Left ventricle myocardium inferior (tissue), 1 donor: ENCODE measurements around the gene NDC1. TPM values are rescaled to one million over a fixed set of nuclear protein-coding genes. Genes with fewer than 3 reads are reported as not detected.

Experiments
- DNase-seq: peaks from one replicate; pipeline ENCODE4 v3.0.0-alpha.2; 2020
- H3K27ac ChIP-seq: fragments of 200-600 bp; replicated peaks from 2 replicates; pipeline ENCODE4 v1.8.0; 2021
- H3K27me3 ChIP-seq: fragments of 200-600 bp; 2 replicates; pipeline ENCODE4 v1.8.0; 2021; ENCODE audit warnings: low read depth
- H3K36me3 ChIP-seq: fragments of 200-600 bp; 2 replicates; pipeline ENCODE4 v1.8.0; 2021
- H3K4me1 ChIP-seq: fragments of 200-600 bp; 2 replicates; pipeline ENCODE4 v1.8.0; 2021
- H3K4me3 ChIP-seq: fragments of 200-600 bp; 2 replicates; pipeline ENCODE4 v1.8.0; 2021; ENCODE audit warnings: mild to moderate bottlenecking, moderate library complexity
- H3K9me3 ChIP-seq: fragments of 200-600 bp; replicated peaks from 2 replicates; pipeline ENCODE4 v1.8.0; 2021
- intact Hi-C: fragments of 100-400 bp; cut with micrococcal nuclease; formaldehyde crosslinking; loops from one replicate; pipeline ENCODE4 v1.11.0; 2022
- total RNA-seq: library from RNA; stranded (reverse); fragmentation: NEBNext Ultra II Directional; extraction: Animal tissue kit (Norgen Biotek cat#: 25700); gene quantifications from one replicate; pipeline ENCODE4 v1.2.1, GENCODE V29; 2021
- TF ChIP-seq, protein P1 (sequence below): fragments of 200-600 bp; IDR thresholded peaks from 2 replicates; pipeline ENCODE4 v1.8.0; 2021; ENCODE audit warnings: antibody characterized with exemption, mild to moderate bottlenecking, borderline replicate concordance
- donor health status: DM: no; HTN: yes; CAD: no; lungs with severe emphysema.

Gene NDC1
- total RNA-seq, 1 donor from 2014 or later = 5.7 TPM

DNA sequence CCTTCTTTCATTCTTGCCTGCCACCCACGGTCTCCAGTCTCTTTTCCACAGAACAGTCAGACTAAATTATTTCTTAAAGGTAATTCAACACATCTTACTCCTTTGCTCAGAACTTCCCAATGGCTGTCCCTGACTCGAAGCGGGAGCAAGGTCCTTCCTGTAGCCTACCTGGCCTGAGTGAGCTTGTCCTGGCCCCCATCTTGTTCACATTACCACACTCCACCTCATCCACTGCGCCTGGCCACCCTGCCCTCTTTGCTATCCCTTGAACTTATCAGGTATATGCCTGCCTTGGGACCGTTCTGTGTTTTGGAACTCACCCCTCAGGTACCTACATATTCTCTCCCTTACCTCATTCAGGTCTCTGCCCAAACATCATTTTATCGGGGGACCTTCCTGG is 85.8 kb downstream of the NDC1 start:
- no peaks in the 10 kb centered on the region for H3K9me3 ChIP-seq
- no peak overlapping the region for H3K27ac ChIP-seq
- H3K4me1 ChIP-seq = no peaks in the 10 kb centered on the region
- DNase-seq = no peak
- TF ChIP-seq, protein P1, sequence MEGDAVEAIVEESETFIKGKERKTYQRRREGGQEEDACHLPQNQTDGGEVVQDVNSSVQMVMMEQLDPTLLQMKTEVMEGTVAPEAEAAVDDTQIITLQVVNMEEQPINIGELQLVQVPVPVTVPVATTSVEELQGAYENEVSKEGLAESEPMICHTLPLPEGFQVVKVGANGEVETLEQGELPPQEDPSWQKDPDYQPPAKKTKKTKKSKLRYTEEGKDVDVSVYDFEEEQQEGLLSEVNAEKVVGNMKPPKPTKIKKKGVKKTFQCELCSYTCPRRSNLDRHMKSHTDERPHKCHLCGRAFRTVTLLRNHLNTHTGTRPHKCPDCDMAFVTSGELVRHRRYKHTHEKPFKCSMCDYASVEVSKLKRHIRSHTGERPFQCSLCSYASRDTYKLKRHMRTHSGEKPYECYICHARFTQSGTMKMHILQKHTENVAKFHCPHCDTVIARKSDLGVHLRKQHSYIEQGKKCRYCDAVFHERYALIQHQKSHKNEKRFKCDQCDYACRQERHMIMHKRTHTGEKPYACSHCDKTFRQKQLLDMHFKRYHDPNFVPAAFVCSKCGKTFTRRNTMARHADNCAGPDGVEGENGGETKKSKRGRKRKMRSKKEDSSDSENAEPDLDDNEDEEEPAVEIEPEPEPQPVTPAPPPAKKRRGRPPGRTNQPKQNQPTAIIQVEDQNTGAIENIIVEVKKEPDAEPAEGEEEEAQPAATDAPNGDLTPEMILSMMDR = no peak
- no peak overlapping the region for H3K4me3 ChIP-seq
- H3K36me3 ChIP-seq = no peaks in the 10 kb centered on the region
- no peaks in the 10 kb centered on the region for H3K27me3 ChIP-seq
- intact Hi-C loops = loop anchor here (5.0 kb wide), 1 partner anchor 265 kb away; no protein-coding TSS in a partner anchor

DNA sequence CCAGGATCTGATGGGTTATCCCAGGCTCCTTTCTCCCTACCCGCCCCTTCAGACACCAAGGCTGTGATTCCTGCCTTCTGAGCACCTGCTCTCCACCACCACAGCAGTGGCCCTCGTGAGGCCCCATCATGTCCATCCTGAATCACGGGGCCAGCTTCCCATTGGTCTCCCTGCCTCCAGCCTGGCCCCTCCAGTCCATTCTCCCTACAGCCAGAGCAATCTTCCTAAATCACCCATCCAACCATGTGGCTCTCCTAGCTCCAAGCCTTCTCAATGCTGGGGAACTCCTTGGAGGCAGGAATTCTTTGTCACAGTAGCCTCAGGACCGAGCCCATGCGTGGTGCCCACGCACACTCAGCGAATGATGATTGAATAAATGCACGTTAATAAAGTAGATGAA is 90.3 kb downstream of the NDC1 start:
- TF ChIP-seq, protein P1 = no peak
- Histone ChIP-seq H3K27ac (no peak overlapping the region), H3K4me1 (no peaks in the 10 kb centered on the region), H3K9me3 (peaks cover 2% of the 10 kb centered on the region), H3K36me3 (no peaks in the 10 kb centered on the region), H3K27me3 (peaks cover 37% of the 10 kb centered on the region), H3K4me3 (no peak overlapping the region)
- intact Hi-C loops = no loop called here
- no peak for DNase-seq

DNA sequence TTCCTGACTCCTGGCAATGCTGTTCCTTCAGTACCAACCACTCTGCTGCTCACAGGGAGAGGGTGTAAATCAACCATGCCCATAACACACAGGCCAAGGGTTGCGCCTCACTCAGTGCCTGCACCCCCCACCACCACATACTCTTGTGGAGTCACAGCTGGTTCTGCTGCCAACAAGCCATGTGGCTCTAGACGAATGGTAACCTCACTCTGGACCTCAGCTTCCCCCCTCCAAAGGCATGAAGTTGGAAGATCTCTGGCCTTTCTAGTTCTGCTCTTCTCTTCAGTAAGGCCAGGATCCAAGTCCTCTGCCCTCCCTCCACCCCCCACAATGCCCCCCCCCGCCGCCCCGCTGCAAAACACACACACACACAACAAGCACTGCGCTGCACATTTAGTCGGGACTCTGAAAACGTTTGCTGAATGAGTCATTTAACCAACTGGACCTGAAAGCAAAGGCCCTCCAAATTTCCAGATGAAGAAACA is 97.4 kb downstream of the NDC1 start:
- peaks cover 100% of the 10 kb centered on the region for H3K27me3 ChIP-seq
- TF ChIP-seq, protein P1 = no peak
- peaks cover 24% of the 10 kb centered on the region for H3K4me1 ChIP-seq
- intact Hi-C loops = no loop called here
- no peak for DNase-seq
- no peak overlapping the region for H3K4me3 ChIP-seq
- H3K36me3 ChIP-seq = no peaks in the 10 kb centered on the region
- H3K27ac ChIP-seq = no peak overlapping the region
- peaks cover 5% of the 10 kb centered on the region for H3K9me3 ChIP-seq

DNA sequence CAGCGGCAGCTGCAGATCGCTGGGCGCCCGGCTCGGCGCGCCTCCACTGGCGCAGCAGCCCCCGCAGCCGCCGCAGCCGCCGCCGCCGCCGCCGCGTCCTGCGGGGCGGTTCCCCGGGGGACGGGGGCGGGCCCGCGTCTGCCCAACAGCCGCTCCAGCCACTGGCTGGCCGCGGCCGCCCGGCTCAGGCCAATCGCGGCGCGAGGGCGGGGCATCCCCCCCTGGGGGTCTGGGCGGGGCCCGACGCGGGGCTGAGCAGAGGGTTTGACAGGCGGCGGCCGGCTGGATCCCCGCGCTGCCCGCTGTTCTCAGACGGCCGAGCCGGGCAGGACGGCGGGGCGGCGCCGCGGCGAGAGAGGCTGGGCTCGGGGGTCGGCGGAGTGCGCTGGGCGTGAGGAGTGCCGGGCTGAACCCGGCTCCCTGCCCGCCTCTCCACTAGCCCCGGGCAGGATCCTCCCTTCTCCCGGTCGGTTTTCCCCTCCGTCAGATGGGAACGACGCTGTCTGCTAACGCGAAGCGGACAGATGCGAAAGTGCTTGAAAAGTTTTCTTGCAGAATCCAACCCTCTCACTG is 98.9 kb downstream of the NDC1 start, which contains the start of gene GLIS1:
TSS of gene GLIS1 (minus strand) at position 56 of the 573 bp plus-strand sequence. CDS start 1,100 bp downstream, outside the sequence.
- Histone ChIP-seq H3K36me3 (no peaks in the 10 kb centered on the region), H3K4me3 (peak within 1 kb of the TSS; percentile 80), H3K4me1 (peaks cover 24% of the 10 kb centered on the region), H3K27ac (no peak within 1 kb of the TSS), H3K9me3 (peaks cover 5% of the 10 kb centered on the region), H3K27me3 (peaks cover 92% of the 10 kb centered on the region)
- intact Hi-C loops = no loop called here
- peak; percentile 83 for DNase-seq
- TF ChIP-seq, protein P1 = no peak

DNA sequence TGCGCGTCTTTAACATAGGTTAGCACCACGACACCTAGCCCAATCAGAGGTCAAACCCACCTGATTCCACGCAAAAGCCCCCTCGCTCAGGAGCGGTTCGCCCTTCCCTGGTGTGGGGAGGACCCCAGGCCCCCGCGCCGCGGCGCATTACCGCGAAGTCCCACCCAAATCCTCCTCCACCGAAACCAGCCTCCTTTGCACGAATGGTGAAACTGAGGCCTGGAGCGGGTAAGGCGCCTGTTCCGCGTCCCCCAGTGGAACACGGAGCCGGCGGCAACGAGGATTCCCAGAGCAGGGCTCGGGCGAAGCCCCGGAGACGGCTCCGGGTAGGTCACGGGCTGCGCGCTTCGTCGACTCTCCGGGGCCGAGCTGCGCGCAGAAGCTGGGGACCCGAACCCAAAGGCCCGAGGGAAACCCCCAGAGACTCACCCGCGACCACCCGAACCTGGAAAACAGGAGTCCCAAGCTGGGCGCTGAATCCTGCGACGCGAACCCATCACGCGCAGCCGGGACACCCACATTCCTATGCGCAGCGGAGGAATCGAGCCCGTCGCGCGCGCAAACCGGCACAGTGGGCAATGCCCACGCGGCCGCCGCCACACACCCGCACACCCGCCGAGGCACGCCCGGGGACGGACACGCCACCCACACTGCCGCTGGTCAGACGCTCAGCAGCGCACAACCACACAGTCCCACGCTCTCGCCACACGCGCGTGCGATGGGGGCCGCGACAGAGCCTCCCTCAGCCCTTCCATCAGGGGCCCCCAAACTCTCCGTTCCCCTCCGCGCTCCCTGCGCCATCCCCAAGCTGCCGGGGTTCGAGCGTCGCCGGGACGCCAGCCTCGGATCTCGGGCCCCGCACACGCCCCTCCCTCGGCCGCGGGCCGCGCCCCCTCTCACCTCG is 99.6 kb downstream of the NDC1 start:
- TF ChIP-seq, protein P1 = no peak
- peaks cover 24% of the 10 kb centered on the region for H3K4me1 ChIP-seq
- peaks cover 5% of the 10 kb centered on the region for H3K9me3 ChIP-seq
- H3K4me3 ChIP-seq = peak overlapping the region; percentile 80
- no peak overlapping the region for H3K27ac ChIP-seq
- H3K36me3 ChIP-seq = no peaks in the 10 kb centered on the region
- DNase-seq = no peak
- peaks cover 90% of the 10 kb centered on the region for H3K27me3 ChIP-seq
- intact Hi-C loops = no loop called here
